A673 (cell line): ENCODE results near the gene ZNF335. TPM values are rescaled to one million over a fixed set of nuclear protein-coding genes. Genes with fewer than 3 reads are reported as not detected.
A peak's percentile ranks its signal among the peaks of the same experiment; 100 is the strongest.

ENCODE experiments used
- BruUV-seq: library from RNA; stranded (reverse); fragments of 400-500 nt; replicated peaks from 2 replicates; lab custom pipeline; 2021; lab: Mats Ljungman, UMichigan
- CTCF ChIA-PET: fragments of 300-600 bp; sonication (Branson Sonifier 250); formaldehyde crosslinking; loops from one replicate; lab custom pipeline; 2022; ENCODE audit warnings: antibody characterized with exemption; lab: Charles Lee
- POLR2A ChIA-PET: fragments of 300-600 bp; sonication (Branson Sonifier 250); formaldehyde crosslinking; loops from one replicate; lab custom pipeline; 2022; ENCODE audit warnings: antibody characterized with exemption; ENCODE audit not compliant: low non-redundant PET; lab: Charles Lee
- DNase-seq: peaks from one replicate; pipeline ENCODE4 v3.0.0-alpha.2; 2015; ENCODE audit warnings: low spot score
- H3K27ac ChIP-seq: fragments of 200-600 bp; sonication (generic); 2 replicates; pipeline ENCODE4 v1.5.1; 2016; ENCODE audit warnings: mixed run types, low read depth, mild to moderate bottlenecking, mixed read lengths, antibody characterized with exemption, low read length; ENCODE audit not compliant: poor library complexity, severe bottlenecking
- H3K27me3 ChIP-seq: fragments of 200-600 bp; sonication (generic); replicated peaks from 2 replicates; pipeline ENCODE4 v1.6.1; 2017; ENCODE audit warnings: mixed run types, low read depth, mild to moderate bottlenecking, mixed read lengths, antibody characterized with exemption, low read length; ENCODE audit not compliant: insufficient read depth, poor library complexity
- H3K36me3 ChIP-seq: fragments of 200-600 bp; sonication (generic); 2 replicates; pipeline ENCODE4 v1.6.1; 2016; ENCODE audit warnings: mixed run types, mild to moderate bottlenecking, mixed read lengths, antibody characterized with exemption, low read length; ENCODE audit not compliant: insufficient read depth, poor library complexity, severe bottlenecking
- H3K4me1 ChIP-seq: fragments of 200-600 bp; sonication (generic); 2 replicates; pipeline ENCODE4 v1.6.1; 2017; ENCODE audit warnings: mixed run types, mild to moderate bottlenecking, mixed read lengths, antibody characterized with exemption, low read length; ENCODE audit not compliant: insufficient read depth, poor library complexity, severe bottlenecking
- H3K4me3 ChIP-seq: fragments of 200-600 bp; sonication (generic); 2 replicates; pipeline ENCODE4 v1.5.1; 2016; ENCODE audit warnings: low read depth, mixed run types, mild to moderate bottlenecking, mixed read lengths, low read length; ENCODE audit not compliant: poor library complexity, severe bottlenecking
- H3K9me3 ChIP-seq: fragments of 200-600 bp; sonication (generic); 2 replicates; pipeline ENCODE4 v1.6.1; 2016; ENCODE audit warnings: mixed run types, low read depth, mild to moderate bottlenecking, mixed read lengths, antibody characterized with exemption, low read length; ENCODE audit not compliant: poor library complexity, severe bottlenecking
- EZH2 ChIP-seq: fragments of 200-600 bp; sonication (generic); IDR thresholded peaks from 2 replicates; pipeline ENCODE4 v1.6.1; 2017; ENCODE audit warnings: borderline replicate concordance, low read depth, mild to moderate bottlenecking, mixed read lengths, antibody characterized with exemption, low read length; ENCODE audit not compliant: poor library complexity, severe bottlenecking
- intact Hi-C: fragments of 100-400 bp; cut with micrococcal nuclease; formaldehyde crosslinking; loops from one replicate; pipeline ENCODE4 v1.10.0; 2022; ENCODE audit not compliant: unreplicated experiment
- total RNA-seq: library from RNA; stranded (reverse); gene quantifications from 2 replicates; pipeline ENCODE4 v1.2.3, GENCODE V29; 2021
- TF ChIP-seq, protein P1 (sequence below): fragments of 300-800, 200-600 bp; sonication (generic); conservative IDR thresholded peaks from 2 replicates; pipeline ENCODE4 v1.5.1; 2017; ENCODE audit warnings: low read depth, mild to moderate bottlenecking, antibody characterized with exemption, low read length, moderate library complexity, mixed read lengths

The ZNF335 gene
- total RNA-seq, 1 experiment from 2014 or later = 31.9 TPM

DNA sequence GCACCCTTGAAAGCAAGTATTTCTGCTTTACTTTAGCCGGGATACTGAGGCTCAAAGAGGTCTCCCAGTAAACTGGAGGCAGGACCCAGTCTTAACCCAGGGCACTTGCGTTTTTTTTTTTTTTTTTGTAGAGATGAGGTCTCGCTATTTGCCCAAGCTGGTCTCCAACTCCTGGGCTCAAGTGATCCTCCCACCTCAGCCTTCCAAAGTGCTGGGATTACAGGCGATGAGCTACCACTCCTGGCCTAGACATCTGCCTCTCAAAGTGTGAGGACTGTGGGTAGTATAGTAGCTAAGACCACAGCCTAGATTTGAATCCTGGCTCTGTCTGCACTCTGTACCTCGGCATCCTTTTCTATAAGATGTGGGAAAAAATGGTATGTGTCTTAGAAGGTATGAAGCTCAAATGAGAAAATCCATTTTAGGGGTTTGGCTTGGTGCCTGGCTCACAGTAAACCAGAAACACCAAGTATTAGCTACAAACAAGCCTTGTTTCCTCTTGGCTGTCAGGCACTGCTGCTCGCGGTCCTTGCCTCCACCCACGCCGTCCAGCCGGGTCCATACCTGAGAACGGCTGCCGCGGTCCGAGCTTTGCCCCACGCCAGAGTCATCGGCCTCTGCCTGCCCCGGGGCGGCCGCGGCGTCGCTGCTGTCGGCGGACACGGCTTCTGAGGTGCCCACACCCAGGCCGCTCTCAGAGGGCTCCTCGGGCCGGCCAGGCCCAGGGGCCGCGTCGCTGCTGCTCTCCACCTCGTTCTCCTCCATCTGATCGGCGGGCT, 1.2 kb downstream of the ZNF335 start:
- POLR2A ChIA-PET = interaction anchor here (0.6 to 1.1 kb wide), 2 partner anchors 29 to 32 kb away, joined by 3 to 4 read pairs; no protein-coding TSS in a partner anchor
- TF ChIP-seq, protein P1, sequence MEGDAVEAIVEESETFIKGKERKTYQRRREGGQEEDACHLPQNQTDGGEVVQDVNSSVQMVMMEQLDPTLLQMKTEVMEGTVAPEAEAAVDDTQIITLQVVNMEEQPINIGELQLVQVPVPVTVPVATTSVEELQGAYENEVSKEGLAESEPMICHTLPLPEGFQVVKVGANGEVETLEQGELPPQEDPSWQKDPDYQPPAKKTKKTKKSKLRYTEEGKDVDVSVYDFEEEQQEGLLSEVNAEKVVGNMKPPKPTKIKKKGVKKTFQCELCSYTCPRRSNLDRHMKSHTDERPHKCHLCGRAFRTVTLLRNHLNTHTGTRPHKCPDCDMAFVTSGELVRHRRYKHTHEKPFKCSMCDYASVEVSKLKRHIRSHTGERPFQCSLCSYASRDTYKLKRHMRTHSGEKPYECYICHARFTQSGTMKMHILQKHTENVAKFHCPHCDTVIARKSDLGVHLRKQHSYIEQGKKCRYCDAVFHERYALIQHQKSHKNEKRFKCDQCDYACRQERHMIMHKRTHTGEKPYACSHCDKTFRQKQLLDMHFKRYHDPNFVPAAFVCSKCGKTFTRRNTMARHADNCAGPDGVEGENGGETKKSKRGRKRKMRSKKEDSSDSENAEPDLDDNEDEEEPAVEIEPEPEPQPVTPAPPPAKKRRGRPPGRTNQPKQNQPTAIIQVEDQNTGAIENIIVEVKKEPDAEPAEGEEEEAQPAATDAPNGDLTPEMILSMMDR = no peak
- no peak for TF ChIP-seq EZH2
- H3K36me3 ChIP-seq = peaks cover 35% of the 10 kb centered on the region
- intact Hi-C loops = no loop called here
- H3K4me3 ChIP-seq = peak overlapping the region; percentile 84
- H3K4me1 ChIP-seq = peaks cover 11% of the 10 kb centered on the region
- no peak for DNase-seq
- no TSS peak for BruUV-seq
- peak overlapping the region; percentile 100 for H3K27ac ChIP-seq
- H3K27me3 ChIP-seq = no peaks in the 10 kb centered on the region
- CTCF ChIA-PET = interaction anchor here (0.5 to 2.9 kb wide), 5 partner anchors 10 to 90 kb away, joined by 3 to 18 read pairs (median 4); partner anchors contain the start of gene ZSWIM1
- H3K9me3 ChIP-seq = no peaks in the 10 kb centered on the region

DNA sequence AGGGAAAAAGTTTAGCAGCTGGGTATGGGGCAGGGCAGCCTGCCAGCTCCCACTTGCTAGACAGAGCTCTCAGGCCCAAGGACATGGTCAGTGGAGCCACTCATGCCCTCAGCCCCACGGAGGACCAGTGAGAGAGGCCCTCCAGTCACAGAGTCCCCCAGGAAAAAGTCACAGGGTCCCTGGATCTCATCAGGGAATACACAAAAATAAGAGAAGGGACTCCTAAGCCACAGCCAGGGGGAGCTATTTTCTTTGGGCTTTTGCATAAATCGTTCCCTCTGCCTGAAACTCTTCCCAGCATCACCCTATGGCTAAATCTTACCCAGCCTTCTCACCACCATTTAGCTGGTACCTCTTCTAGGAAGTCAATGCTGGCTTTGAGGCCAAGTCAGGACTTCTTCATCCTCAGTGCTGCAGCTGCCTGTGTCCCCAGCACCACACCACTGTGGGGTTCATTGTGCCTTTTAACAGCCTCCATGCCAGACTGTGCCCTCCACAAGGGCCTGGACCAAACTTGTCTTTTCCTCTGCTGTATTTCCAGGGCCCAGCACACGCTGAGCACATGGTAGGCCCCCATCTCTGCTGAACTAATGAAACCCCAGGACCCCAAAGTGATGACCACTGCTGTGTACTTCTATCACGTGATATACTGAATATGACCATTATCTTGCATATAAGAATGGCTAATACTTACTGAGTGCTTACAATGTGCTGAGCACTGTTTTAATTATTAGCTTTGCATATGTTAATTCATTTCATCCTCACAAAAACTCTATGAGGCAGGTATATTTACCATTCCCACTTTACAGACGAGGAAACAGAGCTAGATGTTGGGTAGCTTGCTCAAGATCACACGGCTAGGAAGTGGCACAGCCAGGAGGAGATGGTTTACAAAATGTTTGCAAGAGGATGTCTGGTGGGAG, 2.0 kb downstream of the ZNF335 start:
- Histone ChIP-seq H3K9me3 (no peaks in the 10 kb centered on the region), H3K4me1 (peaks cover 11% of the 10 kb centered on the region), H3K27me3 (no peaks in the 10 kb centered on the region), H3K36me3 (peaks cover 44% of the 10 kb centered on the region), H3K27ac (peak overlapping the region; percentile 100), H3K4me3 (peak overlapping the region; percentile 84)
- CTCF ChIA-PET = interaction anchor here (0.5 to 2.9 kb wide), 13 partner anchors 9 to 161 kb away, joined by 3 to 18 read pairs (median 3); partner anchors contain the start of genes PCIF1 and ZSWIM1
- peak; percentile 89 for DNase-seq
- TF ChIP-seq, protein P1 = peak; percentile 77
- TF ChIP-seq EZH2 = no peak
- POLR2A ChIA-PET = interaction anchor here (0.6 kb wide), 1 partner anchor 28 kb away, joined by 4 read pairs; no protein-coding TSS in a partner anchor
- intact Hi-C loops = loop anchor here (10.0 kb wide), 1 partner anchor 75 kb away; the partner anchor contains the start of genes CTSA and NEURL2
- no TSS peak for BruUV-seq
